Vagina (tissue), 2 donors: ENCODE data around the gene SLC9A4. TPM values are rescaled to one million over a fixed set of nuclear protein-coding genes. Genes with fewer than 3 reads are reported as not detected.

Experiments used
- DNase-seq, 2 donors: peaks; one replicate each; pipeline ENCODE4 v3.0.0-alpha.2; 2017; ENCODE audit errors: extremely low spot score in 2 of 2
- H3K27ac ChIP-seq: fragments of 200-600 bp; sonication (generic); one replicate; pipeline ENCODE4 v1.5.1; 2019
- H3K27me3 ChIP-seq: fragments of 200-600 bp; sonication (generic); one replicate; pipeline ENCODE4 v1.5.1; 2019
- H3K36me3 ChIP-seq, 2 donors: fragments of 200-600 bp; sonication (generic); one replicate each; pipeline ENCODE4 v1.5.1; 2017 to 2019
- H3K4me1 ChIP-seq: fragments of 200-600 bp; sonication (generic); one replicate; pipeline ENCODE4 v1.5.1; 2019
- H3K4me3 ChIP-seq, 2 donors: fragments of 200-600 bp; sonication (generic); 1 replicate in 1 of 2; 2 replicates in 1 of 2; pipeline ENCODE4 v1.5.1; 2016 to 2019
- H3K9me3 ChIP-seq: fragments of 200-600 bp; sonication (generic); one replicate; pipeline ENCODE4 v1.5.1; 2019
- POLR2A ChIP-seq, 2 donors: fragments of 450-650 bp; IDR thresholded peaks; one replicate each; pipeline ENCODE4 v1.6.1; 2017; ENCODE audit warnings: antibody characterized with exemption in 2 of 2, mild to moderate bottlenecking in 2 of 2, moderate library complexity in 2 of 2
- POLR2AphosphoS5 ChIP-seq, 2 donors: sonication (generic); formaldehyde crosslinking; IDR thresholded peaks; one replicate each; pipeline ENCODE4 v1.9.0; 2017; ENCODE audit warnings: antibody characterized with exemption in 2 of 2, mild to moderate bottlenecking in 2 of 2, low read depth in 1 of 2; ENCODE audit not compliant: insufficient read depth in 1 of 2
- intact Hi-C: fragments of 100-400 bp; cut with DNase I; formaldehyde crosslinking; loops from one replicate; pipeline ENCODE4 v1.15.1; 2023
- total RNA-seq: library from RNA; depleted of rRNA; stranded (reverse); fragments of >200 nt; gene quantifications from one replicate; pipeline ENCODE4 v1.2.3, GENCODE V29; 2016
- TF ChIP-seq, protein P1 (sequence below), 3 experiments: fragments of 450-650 bp in 2 of 3; fragments of 200-600 bp in 1 of 3; sonication (generic) in 1 of 3; IDR thresholded peaks; one replicate each; pipeline ENCODE4 v1.5.1; 2017 to 2019; ENCODE audit warnings: antibody characterized with exemption in 3 of 3, mild to moderate bottlenecking in 2 of 3, moderate library complexity in 2 of 3

The SLC9A4 gene
- total RNA-seq, 1 donor from 2014 or later, result not detected

- H3K4me1 ChIP-seq, result peaks cover 7% of the 10 kb centered on the region
- H3K9me3 ChIP-seq, result no peaks in the 10 kb centered on the region
- no peak overlapping the region for H3K27ac ChIP-seq
- intact Hi-C loops, result no loop called here
- no peak overlapping the region for H3K4me3 ChIP-seq
- no peaks in the 10 kb centered on the region for H3K36me3 ChIP-seq
- no peak for DNase-seq
- H3K27me3 ChIP-seq, result no peaks in the 10 kb centered on the region
- TF ChIP-seq, protein P1, sequence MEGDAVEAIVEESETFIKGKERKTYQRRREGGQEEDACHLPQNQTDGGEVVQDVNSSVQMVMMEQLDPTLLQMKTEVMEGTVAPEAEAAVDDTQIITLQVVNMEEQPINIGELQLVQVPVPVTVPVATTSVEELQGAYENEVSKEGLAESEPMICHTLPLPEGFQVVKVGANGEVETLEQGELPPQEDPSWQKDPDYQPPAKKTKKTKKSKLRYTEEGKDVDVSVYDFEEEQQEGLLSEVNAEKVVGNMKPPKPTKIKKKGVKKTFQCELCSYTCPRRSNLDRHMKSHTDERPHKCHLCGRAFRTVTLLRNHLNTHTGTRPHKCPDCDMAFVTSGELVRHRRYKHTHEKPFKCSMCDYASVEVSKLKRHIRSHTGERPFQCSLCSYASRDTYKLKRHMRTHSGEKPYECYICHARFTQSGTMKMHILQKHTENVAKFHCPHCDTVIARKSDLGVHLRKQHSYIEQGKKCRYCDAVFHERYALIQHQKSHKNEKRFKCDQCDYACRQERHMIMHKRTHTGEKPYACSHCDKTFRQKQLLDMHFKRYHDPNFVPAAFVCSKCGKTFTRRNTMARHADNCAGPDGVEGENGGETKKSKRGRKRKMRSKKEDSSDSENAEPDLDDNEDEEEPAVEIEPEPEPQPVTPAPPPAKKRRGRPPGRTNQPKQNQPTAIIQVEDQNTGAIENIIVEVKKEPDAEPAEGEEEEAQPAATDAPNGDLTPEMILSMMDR (IDR thresholded peaks at IDR 0.05), result no peak
- no peak for TF ChIP-seq POLR2AphosphoS5 (IDR thresholded peaks at IDR 0.05; ENCODE audit: insufficient read depth in 1 of 2, low read depth in 1 of 2)
- TF ChIP-seq POLR2A (IDR thresholded peaks at IDR 0.05), result no peak
These were observed 65.5 kb downstream of the SLC9A4 start for GRCh38 chr2:102538491-102538890.

- TF ChIP-seq POLR2A (IDR thresholded peaks at IDR 0.05), result no peak
- TF ChIP-seq POLR2AphosphoS5 (IDR thresholded peaks at IDR 0.05; ENCODE audit: insufficient read depth in 1 of 2, low read depth in 1 of 2), result no peak
- TF ChIP-seq, protein P1 (IDR thresholded peaks at IDR 0.05), result no peak
- no peak overlapping the region for H3K4me3 ChIP-seq
- H3K27me3 ChIP-seq, result no peaks in the 10 kb centered on the region
- H3K36me3 ChIP-seq, result no peaks in the 10 kb centered on the region
- DNase-seq, result no peak
- H3K4me1 ChIP-seq, result peaks cover 7% of the 10 kb centered on the region
- H3K27ac ChIP-seq, result no peak overlapping the region
- no peaks in the 10 kb centered on the region for H3K9me3 ChIP-seq
- intact Hi-C loops, result no loop called here
These were observed 67.9 kb downstream of the SLC9A4 start for GRCh38 chr2:102540882-102541281.

DNA sequence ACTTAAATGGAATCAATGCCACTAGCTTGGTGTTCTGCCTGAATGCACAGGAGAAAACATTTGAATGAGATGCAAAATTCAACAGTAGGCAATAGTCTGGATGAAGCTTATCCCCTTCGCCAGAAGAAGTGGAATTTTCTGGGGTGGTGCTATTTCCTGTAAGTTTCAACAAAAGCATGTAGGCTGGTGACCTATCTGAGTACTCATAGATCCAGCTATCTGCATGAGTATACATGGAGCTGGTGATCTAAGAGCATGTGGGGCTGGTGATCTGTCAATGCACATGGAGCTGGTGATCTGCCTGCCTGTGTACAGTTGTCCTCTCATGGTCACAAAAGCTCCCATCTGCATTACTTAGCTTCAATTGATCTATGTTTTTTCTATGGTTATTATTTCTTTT is 71.2 kb downstream of the SLC9A4 start:
- intact Hi-C loops, result no loop called here
- Histone ChIP-seq H3K27ac (no peak overlapping the region), H3K36me3 (no peaks in the 10 kb centered on the region), H3K27me3 (no peaks in the 10 kb centered on the region), H3K9me3 (no peaks in the 10 kb centered on the region), H3K4me3 (no peak overlapping the region), H3K4me1 (peaks cover 7% of the 10 kb centered on the region)
- TF ChIP-seq POLR2AphosphoS5 (IDR thresholded peaks at IDR 0.05; ENCODE audit: insufficient read depth in 1 of 2, low read depth in 1 of 2), result no peak
- TF ChIP-seq, protein P1 (IDR thresholded peaks at IDR 0.05), result no peak
- DNase-seq, result no peak

DNA sequence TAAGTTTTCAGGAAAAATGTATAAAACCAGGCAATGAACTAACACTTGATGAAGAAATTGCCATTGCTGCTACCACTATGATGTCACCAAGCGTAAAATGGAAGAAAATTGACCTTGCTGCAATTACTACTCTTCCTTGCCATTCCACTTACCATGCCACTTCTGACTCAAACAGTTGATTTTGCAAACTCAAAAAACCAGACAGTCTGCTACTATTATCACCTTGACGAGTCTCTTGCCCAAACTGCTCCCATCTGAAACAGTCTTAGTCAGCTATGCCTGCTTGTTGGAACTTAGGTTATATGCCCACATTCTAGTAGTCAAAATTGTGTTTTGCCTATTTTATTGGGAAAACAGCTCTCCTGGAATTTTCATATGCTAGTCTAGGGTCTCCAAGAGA is 74.4 kb downstream of the SLC9A4 start:
- Histone ChIP-seq H3K36me3 (no peaks in the 10 kb centered on the region), H3K27me3 (no peaks in the 10 kb centered on the region), H3K4me1 (no peaks in the 10 kb centered on the region), H3K9me3 (no peaks in the 10 kb centered on the region), H3K27ac (no peak overlapping the region), H3K4me3 (no peak overlapping the region)
- DNase-seq, result no peak
- TF ChIP-seq POLR2AphosphoS5 (IDR thresholded peaks at IDR 0.05; ENCODE audit: insufficient read depth in 1 of 2, low read depth in 1 of 2) (no peak), POLR2A (IDR thresholded peaks at IDR 0.05) (no peak)
- TF ChIP-seq, protein P1 (IDR thresholded peaks at IDR 0.05), result no peak
- intact Hi-C loops, result no loop called here

DNA sequence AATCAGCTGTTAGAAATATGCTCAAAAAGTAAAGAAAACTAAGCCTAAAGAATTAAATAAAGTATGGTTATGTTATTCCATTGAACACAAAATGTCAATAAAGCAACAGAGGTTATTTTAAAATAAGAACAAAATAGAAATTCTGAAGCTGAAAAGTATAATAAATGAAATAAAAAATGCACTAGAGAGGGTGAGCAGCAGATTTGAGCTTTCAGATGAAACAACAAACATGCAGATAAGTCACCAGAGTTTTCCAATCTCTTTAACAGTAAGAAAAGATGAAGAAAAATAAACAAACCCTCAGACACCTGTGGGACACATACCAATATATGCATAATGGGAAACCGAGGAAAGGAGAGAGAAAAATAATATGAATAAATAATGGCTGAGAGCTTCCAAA is 76.0 kb downstream of the SLC9A4 start:
- intact Hi-C loops, result no loop called here
- H3K9me3 ChIP-seq, result no peaks in the 10 kb centered on the region
- no peaks in the 10 kb centered on the region for H3K27me3 ChIP-seq
- no peak overlapping the region for H3K27ac ChIP-seq
- no peak overlapping the region for H3K4me3 ChIP-seq
- H3K36me3 ChIP-seq, result no peaks in the 10 kb centered on the region
- TF ChIP-seq POLR2AphosphoS5 (IDR thresholded peaks at IDR 0.05; ENCODE audit: insufficient read depth in 1 of 2, low read depth in 1 of 2) (no peak), POLR2A (IDR thresholded peaks at IDR 0.05) (no peak)
- TF ChIP-seq, protein P1 (IDR thresholded peaks at IDR 0.05), result no peak
- no peak for DNase-seq
- no peaks in the 10 kb centered on the region for H3K4me1 ChIP-seq
